NB4 (cell line): ENCODE results near the gene FAM193A.

ENCODE experiments used
- CTCF ChIP-seq: IDR thresholded peaks from one replicate; pipeline ENCODE4 v1.5.1; 2012; ENCODE audit warnings: low read depth, low read length
- MAX ChIP-seq: IDR thresholded peaks from 2 replicates; pipeline ENCODE4 v1.6.1; 2011; ENCODE audit warnings: low read depth, low read length
- MYC ChIP-seq: IDR thresholded peaks from 2 replicates; pipeline ENCODE4 v1.6.1; 2011; ENCODE audit warnings: low read depth, low read length
- POLR2A ChIP-seq: IDR thresholded peaks from 2 replicates; pipeline ENCODE4 v1.6.1; 2011; ENCODE audit warnings: mild to moderate bottlenecking; ENCODE audit not compliant: insufficient read length; ENCODE audit errors: extremely low read depth

- no peak for TF ChIP-seq POLR2A
- no peak for TF ChIP-seq CTCF
- no peak for TF ChIP-seq MYC
- no peak for TF ChIP-seq MAX
These were observed 154.9 kb downstream of the FAM193A start for GRCh38 chr4:2691313-2691712.
